Ovary (tissue), 9 donors: Measurements from ENCODE around the gene CHAF1A. TPM values are rescaled to one million over a fixed set of nuclear protein-coding genes. Genes with fewer than 3 reads are reported as not detected.

ENCODE experiments used
- DNase-seq, 5 donors: peaks; one replicate each; pipeline ENCODE4 v3.0.0-alpha.2; 2019 to 2020
- H3K27ac ChIP-seq, 2 donors: fragments of 200-600 bp; one replicate each; pipeline versions ENCODE4 v1.5.1 to v1.8.0; 2019 to 2022
- H3K27me3 ChIP-seq: fragments of 200-600 bp; one replicate; pipeline ENCODE4 v1.8.0; 2022
- H3K36me3 ChIP-seq: fragments of 200-600 bp; sonication (generic); one replicate; pipeline ENCODE4 v1.5.1; 2019
- H3K4me1 ChIP-seq: one replicate; pipeline ENCODE4 v1.8.1; 2013; ENCODE audit warnings: mild to moderate bottlenecking, moderate library complexity; ENCODE audit not compliant: insufficient read depth
- H3K4me3 ChIP-seq: fragments of 200-600 bp; sonication (generic); one replicate; pipeline ENCODE4 v1.5.1; 2017
- H3K9me3 ChIP-seq, 2 donors: fragments of 200-600 bp in 1 of 2; sonication (generic) in 1 of 2; one replicate each; pipeline versions ENCODE4 v1.5.1 to v1.8.1; 2013 to 2019; ENCODE audit warnings: mild to moderate bottlenecking in 1 of 2, moderate library complexity in 1 of 2
- EP300 ChIP-seq: sonication (generic); formaldehyde crosslinking; IDR thresholded peaks from one replicate; pipeline ENCODE4 v1.6.1; 2017; ENCODE audit warnings: antibody characterized with exemption
- POLR2A ChIP-seq: fragments of 450-650 bp; IDR thresholded peaks from one replicate; pipeline ENCODE4 v1.6.1; 2017; ENCODE audit warnings: antibody characterized with exemption, mild to moderate bottlenecking, moderate library complexity
- WGBS, 3 donors: extraction: QIAGEN DNeasy Blood & Tissue Kit in 1 of 3; methylation state at CpG; one replicate each; pipeline versions ENCODE4 v1.1.5 to v1.1.7; 2013 to 2017; 5-methylcytosine and 5-hydroxymethylcytosine counted together
- intact Hi-C, 4 donors: fragments of 100-400 bp; cut with DNase I; formaldehyde crosslinking; loops; one replicate each; pipeline versions ENCODE4 v1.11.0 to v1.15.1; 2022 to 2023
- polyA plus RNA-seq, 2 donors: library from polyadenylated mRNA; stranded (reverse); fragments of 200-250 nt in 1 of 2; fragments of 350-450 nt in 1 of 2; fragmentation: Illumina TruSeq in 1 of 2; extraction: RNeasy Lipid Tissue Mini Kit (QIAGEN cat#74804) in 1 of 2; gene quantifications; one replicate each; pipeline ENCODE4 v1.2.3, GENCODE V29; 2013 to 2014
- total RNA-seq, 7 donors: library from RNA; depleted of rRNA in 2 of 7; stranded (reverse); fragments of >200 nt in 2 of 7; fragmentation: NEBNext Ultra II Directional in 3 of 7; extraction: Animal tissue kit (Norgen Biotek cat#: 25700) in 3 of 7; gene quantifications; one replicate each; pipeline versions ENCODE4 v1.1.0 to v1.2.4, GENCODE V29; 2016 to 2023
- TF ChIP-seq, protein P1 (sequence below), 3 donors: fragments of 450-650 bp in 2 of 3; fragments of 200-600 bp in 1 of 3; IDR thresholded peaks; one replicate each; pipeline versions ENCODE4 v1.5.1 to v1.8.0; 2016 to 2022; ENCODE audit warnings: antibody characterized with exemption in 3 of 3, mild to moderate bottlenecking in 1 of 3
- donor health status: DM: no; HTN: no; CAD: no; lungs with moderate emphysema.
- donor health status: DM: no; HTN: no; CAD: no.
- donor health status: Bipolar disorder and iron deficiency.
- donor health status: DM: yes; HTN: yes; CAD: no.
- donor health status: DM: no; HTN: no; CAD: no.
- donor health status: DM: yes; HTN: yes; CAD: no.

The CHAF1A gene
- total and polyA plus RNA-seq, 9 donors, result 4.7 to 10.4 (median 7.5) TPM

DNA sequence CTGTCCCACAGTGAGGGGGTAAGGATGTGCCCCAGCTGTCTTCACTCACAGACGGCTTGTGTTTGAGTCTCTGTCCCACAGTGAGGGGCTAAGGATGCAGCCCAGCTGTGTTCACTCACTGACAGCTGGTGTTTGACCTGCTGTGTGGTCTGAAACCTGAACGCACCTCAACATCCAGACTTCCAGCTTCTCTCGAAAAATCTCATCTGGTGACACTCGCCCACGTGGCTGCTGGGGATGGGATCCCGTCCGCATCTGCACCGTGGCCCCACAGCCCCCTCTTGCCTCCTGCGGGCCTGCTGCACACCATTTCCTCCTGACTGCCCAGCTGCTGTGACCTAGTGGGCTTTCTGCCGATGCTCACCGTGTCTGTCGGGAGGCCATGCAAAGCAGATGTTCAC is 27.3 kb downstream of the CHAF1A start:
- H3K9me3 ChIP-seq, result no peaks in the 10 kb centered on the region
- WGBS, 3 donors, result 22 to 39% (median 31%) methylated on average over 12 of the region's 12 CpGs
- intact Hi-C loops, result no loop called here
- H3K4me1 ChIP-seq, result no peaks in the 10 kb centered on the region
- no peaks in the 10 kb centered on the region for H3K36me3 ChIP-seq
- H3K27me3 ChIP-seq, result no peaks in the 10 kb centered on the region
- TF ChIP-seq, protein P1, sequence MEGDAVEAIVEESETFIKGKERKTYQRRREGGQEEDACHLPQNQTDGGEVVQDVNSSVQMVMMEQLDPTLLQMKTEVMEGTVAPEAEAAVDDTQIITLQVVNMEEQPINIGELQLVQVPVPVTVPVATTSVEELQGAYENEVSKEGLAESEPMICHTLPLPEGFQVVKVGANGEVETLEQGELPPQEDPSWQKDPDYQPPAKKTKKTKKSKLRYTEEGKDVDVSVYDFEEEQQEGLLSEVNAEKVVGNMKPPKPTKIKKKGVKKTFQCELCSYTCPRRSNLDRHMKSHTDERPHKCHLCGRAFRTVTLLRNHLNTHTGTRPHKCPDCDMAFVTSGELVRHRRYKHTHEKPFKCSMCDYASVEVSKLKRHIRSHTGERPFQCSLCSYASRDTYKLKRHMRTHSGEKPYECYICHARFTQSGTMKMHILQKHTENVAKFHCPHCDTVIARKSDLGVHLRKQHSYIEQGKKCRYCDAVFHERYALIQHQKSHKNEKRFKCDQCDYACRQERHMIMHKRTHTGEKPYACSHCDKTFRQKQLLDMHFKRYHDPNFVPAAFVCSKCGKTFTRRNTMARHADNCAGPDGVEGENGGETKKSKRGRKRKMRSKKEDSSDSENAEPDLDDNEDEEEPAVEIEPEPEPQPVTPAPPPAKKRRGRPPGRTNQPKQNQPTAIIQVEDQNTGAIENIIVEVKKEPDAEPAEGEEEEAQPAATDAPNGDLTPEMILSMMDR (IDR thresholded peaks at IDR 0.05), result no peak
- TF ChIP-seq POLR2A (no peak), EP300 (no peak)
- no peak for DNase-seq
- H3K27ac ChIP-seq, result no peak overlapping the region
- no peak overlapping the region for H3K4me3 ChIP-seq

DNA sequence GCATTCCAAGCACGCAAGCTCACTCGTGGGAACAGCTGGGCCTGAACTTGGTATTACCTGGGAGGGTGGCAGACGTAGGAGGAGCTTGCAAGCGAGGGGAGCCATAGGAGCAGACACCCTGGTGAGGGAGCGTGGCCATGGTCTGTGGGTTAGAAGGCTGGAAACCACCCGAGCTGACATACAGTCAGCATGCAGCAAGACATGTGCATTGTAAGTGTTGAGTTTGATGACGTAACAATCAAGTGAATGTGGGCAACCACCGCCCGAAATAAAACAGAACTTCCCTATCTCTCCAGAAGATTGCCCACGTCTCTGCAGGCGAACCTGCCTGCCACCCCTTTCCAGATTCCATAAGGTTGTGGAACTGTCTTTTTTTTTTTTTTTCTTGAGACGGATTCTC is 28.3 kb downstream of the CHAF1A start:
- no peaks in the 10 kb centered on the region for H3K9me3 ChIP-seq
- no peak overlapping the region for H3K27ac ChIP-seq
- intact Hi-C loops, result no loop called here
- H3K4me1 ChIP-seq, result no peaks in the 10 kb centered on the region
- WGBS, 3 donors, result 92 to 94% (median 93%) methylated on average over 12 of the region's 12 CpGs
- no peak for TF ChIP-seq POLR2A
- TF ChIP-seq, protein P1 (IDR thresholded peaks at IDR 0.05), result no peak
- no peak for TF ChIP-seq EP300
- no peak overlapping the region for H3K4me3 ChIP-seq
- DNase-seq, result no peak
- H3K36me3 ChIP-seq, result no peaks in the 10 kb centered on the region
- H3K27me3 ChIP-seq, result no peaks in the 10 kb centered on the region

DNA sequence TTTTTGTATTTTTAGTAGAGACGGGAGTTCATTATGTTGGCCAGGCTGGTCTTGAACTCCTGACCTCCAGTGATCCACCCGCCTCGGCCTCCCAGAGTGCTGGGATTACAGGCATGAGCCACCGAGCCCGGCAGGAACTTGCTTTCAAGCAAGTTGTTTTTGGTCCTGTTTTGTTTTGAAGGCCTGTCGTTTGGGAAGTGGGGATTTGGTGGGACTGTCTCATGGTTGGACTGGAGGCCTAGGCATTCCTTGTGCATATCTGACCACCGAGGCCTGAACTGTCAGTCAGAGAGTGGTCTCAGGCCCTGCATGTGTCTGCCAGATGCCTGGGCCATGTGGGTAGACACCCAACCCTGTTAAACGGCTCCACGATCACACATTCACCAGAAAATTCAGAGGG is 28.9 kb downstream of the CHAF1A start:
- intact Hi-C loops, result no loop called here
- Histone ChIP-seq H3K9me3 (no peaks in the 10 kb centered on the region), H3K27ac (no peak overlapping the region), H3K4me1 (no peaks in the 10 kb centered on the region), H3K36me3 (no peaks in the 10 kb centered on the region), H3K27me3 (no peaks in the 10 kb centered on the region), H3K4me3 (no peak overlapping the region)
- 80 to 88% (median 83%) methylated on average over 9 of the region's 9 CpGs for WGBS, 3 donors
- TF ChIP-seq POLR2A, result no peak
- TF ChIP-seq EP300, result no peak
- TF ChIP-seq, protein P1 (IDR thresholded peaks at IDR 0.05), result no peak
- DNase-seq, result no peak

DNA sequence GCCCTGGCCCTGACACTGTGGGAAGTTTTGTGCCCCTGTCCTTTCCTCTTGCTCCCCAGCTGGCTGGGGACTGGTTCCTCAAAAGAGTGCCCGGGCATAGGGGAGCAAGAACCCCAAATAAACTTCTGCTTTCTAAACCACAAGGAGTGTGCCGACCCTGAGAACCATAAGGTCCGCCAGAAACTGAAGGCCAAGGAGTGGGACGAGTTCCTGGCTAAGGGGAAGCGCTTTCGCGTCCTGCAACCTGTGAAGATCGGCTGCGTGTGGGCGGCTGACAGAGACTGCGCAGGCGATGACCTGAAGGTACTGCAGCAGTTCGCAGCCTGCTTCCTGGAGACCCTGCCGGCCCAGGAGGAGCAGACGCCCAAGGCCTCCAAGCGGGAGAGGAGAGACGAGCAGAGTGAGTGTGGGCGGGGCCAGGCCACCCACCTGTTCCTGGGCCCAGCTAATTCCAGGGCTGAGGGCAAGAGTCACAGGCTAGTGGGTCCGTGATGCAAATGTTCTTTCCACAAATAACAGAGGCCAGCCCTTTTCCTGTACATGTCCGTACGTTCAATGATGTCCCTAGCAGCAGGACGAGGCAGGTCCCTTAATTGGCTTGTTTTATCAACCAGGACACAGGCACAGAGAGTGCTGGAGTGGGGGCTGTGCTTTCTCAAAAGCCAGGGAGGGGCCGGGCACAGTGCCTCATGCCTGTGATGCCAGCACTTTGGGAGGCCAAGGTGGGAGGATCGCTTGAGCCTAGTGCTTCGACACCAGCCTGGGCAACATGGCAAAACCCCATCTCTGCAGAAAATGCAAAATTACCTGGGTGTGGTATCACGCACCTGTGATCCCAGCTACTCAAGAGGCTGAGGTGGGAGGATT is 29.6 kb downstream of the CHAF1A start:
- Histone ChIP-seq H3K36me3 (no peaks in the 10 kb centered on the region), H3K9me3 (no peaks in the 10 kb centered on the region), H3K4me1 (no peaks in the 10 kb centered on the region), H3K4me3 (no peak overlapping the region), H3K27me3 (no peaks in the 10 kb centered on the region), H3K27ac (no peak overlapping the region)
- TF ChIP-seq, protein P1 (IDR thresholded peaks at IDR 0.05), result no peak
- no peak for TF ChIP-seq EP300
- no peak for TF ChIP-seq POLR2A
- intact Hi-C loops, result no loop called here
- DNase-seq, result peak in 1 of 5 donors; percentile 59
- WGBS, 3 donors, result 49 to 65% (median 50%) methylated on average over 22 to 26 of the region's 26 CpGs
